Liver (tissue), 9 donors: ENCODE data around the gene OXCT1. TPM values are rescaled to one million over a fixed set of nuclear protein-coding genes. Genes with fewer than 3 reads are reported as not detected.
"Not testable (repeated sequence)": the region's sequence is repeated elsewhere in the genome, so short reads cannot be mapped to it uniquely, and the experiment has no call there.

Experiments used
- DNase-seq: peaks from one replicate; pipeline ENCODE4 v3.0.0-alpha.2; 2017; ENCODE audit warnings: low spot score
- H3K27ac ChIP-seq, 2 donors: one replicate each; pipeline ENCODE4 v1.7.0; 2013; ENCODE audit warnings: inconsistent platforms in 2 of 2, low read length in 2 of 2, control low read depth in 1 of 2, low read depth in 1 of 2, mild to moderate bottlenecking in 1 of 2
- H3K27me3 ChIP-seq, 4 donors: one replicate each; pipeline versions ENCODE4 v1.6.1 to v1.7.0; 2013; ENCODE audit warnings: low read length in 3 of 4, inconsistent platforms in 1 of 4, mild to moderate bottlenecking in 1 of 4, moderate library complexity in 1 of 4; ENCODE audit not compliant: control insufficient read depth in 4 of 4, insufficient read depth in 4 of 4
- H3K36me3 ChIP-seq, 4 donors: one replicate each; pipeline versions ENCODE4 v1.6.1 to v1.7.0; 2013; ENCODE audit warnings: low read length in 3 of 4, mild to moderate bottlenecking in 3 of 4, low read depth in 1 of 4, moderate library complexity in 1 of 4; ENCODE audit not compliant: control insufficient read depth in 4 of 4, insufficient read depth in 3 of 4
- H3K4me1 ChIP-seq, 4 donors: one replicate each; pipeline versions ENCODE4 v1.6.1 to v1.7.0; 2013; ENCODE audit warnings: low read length in 3 of 4, mild to moderate bottlenecking in 3 of 4, moderate library complexity in 1 of 4; ENCODE audit not compliant: control insufficient read depth in 4 of 4, insufficient read depth in 4 of 4
- H3K4me3 ChIP-seq, 3 donors: one replicate each; pipeline versions ENCODE4 v1.6.1 to v1.7.0; 2013; ENCODE audit warnings: low read length in 3 of 3, control low read depth in 1 of 3, low read depth in 1 of 3, mild to moderate bottlenecking in 1 of 3
- H3K9ac ChIP-seq, 2 donors: one replicate each; pipeline ENCODE4 v1.7.0; 2013; ENCODE audit warnings: low read length in 2 of 2, mild to moderate bottlenecking in 2 of 2, moderate library complexity in 2 of 2, control low read depth in 1 of 2, low read depth in 1 of 2
- H3K9me3 ChIP-seq, 4 donors: one replicate each; pipeline versions ENCODE4 v1.6.1 to v1.7.0; 2013; ENCODE audit warnings: low read length in 3 of 4; ENCODE audit not compliant: control insufficient read depth in 4 of 4
- CTCF ChIP-seq: fragments of 150-350 bp; IDR thresholded peaks from 2 replicates; pipeline ENCODE4 v1.5.1; 2017; ENCODE audit warnings: improper control_type of control experiment, low read depth, low read length; ENCODE audit not compliant: missing input control
- EGR1 ChIP-seq, 2 donors: IDR thresholded peaks; 2 replicates each; pipeline ENCODE4 v1.6.1; 2016 to 2018; ENCODE audit warnings: antibody characterized with exemption in 2 of 2, low read depth in 2 of 2
- FOXA1 ChIP-seq: IDR thresholded peaks from 2 replicates; pipeline ENCODE4 v1.6.1; 2016; ENCODE audit warnings: antibody characterized with exemption
- GABPA ChIP-seq, 2 donors: IDR thresholded peaks in 1 of 2; conservative IDR thresholded peaks in 1 of 2; 2 replicates each; pipeline ENCODE4 v1.6.1; 2016; ENCODE audit warnings: antibody characterized with exemption in 2 of 2, mild to moderate bottlenecking in 1 of 2, moderate library complexity in 1 of 2
- HNF4A ChIP-seq, 2 donors: conservative IDR thresholded peaks; 2 replicates each; pipeline ENCODE4 v1.6.1; 2016; ENCODE audit warnings: antibody characterized with exemption in 2 of 2, mild to moderate bottlenecking in 2 of 2
- HNF4G ChIP-seq: IDR thresholded peaks from 2 replicates; pipeline ENCODE4 v1.6.1; 2016; ENCODE audit warnings: antibody characterized with exemption
- MAX ChIP-seq: IDR thresholded peaks from 2 replicates; pipeline ENCODE4 v1.6.1; 2016; ENCODE audit warnings: antibody characterized with exemption
- NR2F2 ChIP-seq: IDR thresholded peaks from 2 replicates; pipeline ENCODE4 v1.6.1; 2016; ENCODE audit warnings: antibody characterized with exemption
- RAD21 ChIP-seq, 2 donors: IDR thresholded peaks; 2 replicates each; pipeline ENCODE4 v1.6.1; 2016; ENCODE audit warnings: antibody characterized with exemption in 2 of 2, mild to moderate bottlenecking in 2 of 2
- REST ChIP-seq: IDR thresholded peaks from 2 replicates; pipeline ENCODE4 v1.6.1; 2016; ENCODE audit warnings: antibody characterized with exemption, mild to moderate bottlenecking
- RXRA ChIP-seq, 2 donors: IDR thresholded peaks; 2 replicates each; pipeline ENCODE4 v1.6.1; 2017 to 2018; ENCODE audit warnings: antibody characterized with exemption in 2 of 2, mild to moderate bottlenecking in 1 of 2
- SP1 ChIP-seq: IDR thresholded peaks from 2 replicates; pipeline ENCODE4 v1.6.1; 2018; ENCODE audit warnings: antibody characterized with exemption, mild to moderate bottlenecking
- TAF1 ChIP-seq: conservative IDR thresholded peaks from 2 replicates; pipeline ENCODE4 v1.6.1; 2016; ENCODE audit warnings: antibody characterized with exemption, mild to moderate bottlenecking
- YY1 ChIP-seq: IDR thresholded peaks from 2 replicates; pipeline ENCODE4 v1.6.1; 2016; ENCODE audit warnings: antibody characterized with exemption, mild to moderate bottlenecking
- ZBTB33 ChIP-seq: IDR thresholded peaks from 2 replicates; pipeline ENCODE4 v1.6.1; 2016; ENCODE audit warnings: antibody characterized with exemption
- WGBS: extraction: QIAGEN DNeasy Blood & Tissue Kit; methylation state at CpG from one replicate; pipeline ENCODE4 v1.1.7; 2013; 5-methylcytosine and 5-hydroxymethylcytosine counted together
- polyA plus RNA-seq, 2 donors: library from polyadenylated mRNA; stranded (reverse) in 1 of 2; unstranded in 1 of 2; fragments of 200-250 nt in 1 of 2; fragments of >200 nt in 1 of 2; fragmentation: Nextera tagmentation in 1 of 2; extraction: Ambion mirVana in 1 of 2; gene quantifications; one replicate each; pipeline versions ENCODE4 v1.2.1 to v1.2.3, GENCODE V29; 2013 to 2015
- total RNA-seq, 2 donors: library from RNA; depleted of rRNA; stranded (reverse); fragments of >200 nt; gene quantifications; one replicate each; pipeline ENCODE4 v1.2.3, GENCODE V29; 2014
- TF ChIP-seq, protein P1 (sequence below): IDR thresholded peaks from 2 replicates; pipeline ENCODE4 v1.6.1; 2016; ENCODE audit warnings: antibody characterized with exemption
- donor health status: healthy.
- donor health status: healthy.
- donor health status: healthy.
- donor health status: healthy.
- donor health status: healthy.

The OXCT1 gene
- total and polyA plus RNA-seq, 4 donors = 0.72 to 10.7 (median 1.1) TPM

GRCh38 chr5:41735213-41735612, 135.0 kb downstream of the OXCT1 start:
- no peak for DNase-seq
- no peak for TF ChIP-seq YY1
- TF ChIP-seq EGR1 (IDR thresholded peaks at IDR 0.05; ENCODE audit: low read depth in 2 of 2) = no peak
- TF ChIP-seq GABPA (IDR thresholded peaks at IDR 0.05 in 1 of 2, conservative IDR thresholded peaks at IDR 0.05 in 1 of 2) = no peak
- TF ChIP-seq TAF1 = no peak
- no peak for TF ChIP-seq FOXA1
- no peak for TF ChIP-seq SP1
- no peak for TF ChIP-seq HNF4G
- Histone ChIP-seq H3K27ac (no peak overlapping the region), H3K4me1 (no peaks in the 10 kb centered on the region), H3K36me3 (no peaks in the 10 kb centered on the region), H3K27me3 (no peaks in the 10 kb centered on the region), H3K4me3 (no peak overlapping the region), H3K9me3 (no peaks in the 10 kb centered on the region), H3K9ac (no peak overlapping the region)

- not testable (repeated sequence) for H3K4me1 ChIP-seq, H3K9ac ChIP-seq, H3K36me3 ChIP-seq, H3K27ac ChIP-seq, H3K4me3 ChIP-seq, H3K9me3 ChIP-seq, H3K27me3 ChIP-seq, DNase-seq
- 95% methylated on average over 5 of the region's 5 CpGs for WGBS
Observed at GRCh38 chr5:41729381-41729780, 140.8 kb downstream of the OXCT1 start.

GRCh38 chr5:41728281-41728680, 141.9 kb downstream of the OXCT1 start:
- H3K9ac ChIP-seq = no peak overlapping the region
- H3K27me3 ChIP-seq = no peaks in the 10 kb centered on the region
- no peak overlapping the region for H3K27ac ChIP-seq
- 89% methylated on average over 4 of the region's 4 CpGs for WGBS
- DNase-seq = no peak
- no peaks in the 10 kb centered on the region for H3K4me1 ChIP-seq
- no peak for TF ChIP-seq EGR1 (IDR thresholded peaks at IDR 0.05; ENCODE audit: low read depth in 2 of 2)
- no peak for TF ChIP-seq ZBTB33
- TF ChIP-seq HNF4A (conservative IDR thresholded peaks at IDR 0.05) = no peak
- TF ChIP-seq NR2F2 = no peak
- TF ChIP-seq FOXA1 = no peak
- TF ChIP-seq MAX = no peak
- TF ChIP-seq RAD21 (IDR thresholded peaks at IDR 0.05) = no peak
- TF ChIP-seq SP1 = no peak
- no peaks in the 10 kb centered on the region for H3K36me3 ChIP-seq
- no peak overlapping the region for H3K4me3 ChIP-seq
- H3K9me3 ChIP-seq = no peaks in the 10 kb centered on the region

GRCh38 chr5:41722359-41722950, 147.8 kb downstream of the OXCT1 start:
- H3K27ac ChIP-seq = no peak overlapping the region
- DNase-seq = no peak
- H3K4me3 ChIP-seq = no peak overlapping the region
- 74% methylated on average over 3 of the region's 3 CpGs for WGBS
- no peaks in the 10 kb centered on the region for H3K9me3 ChIP-seq
- H3K9ac ChIP-seq = no peak overlapping the region
- no peaks in the 10 kb centered on the region for H3K27me3 ChIP-seq
- no peaks in the 10 kb centered on the region for H3K36me3 ChIP-seq
- no peaks in the 10 kb centered on the region for H3K4me1 ChIP-seq
- no peak for TF ChIP-seq REST
- no peak for TF ChIP-seq YY1
- TF ChIP-seq RXRA (IDR thresholded peaks at IDR 0.05) = no peak
- TF ChIP-seq, protein P1, sequence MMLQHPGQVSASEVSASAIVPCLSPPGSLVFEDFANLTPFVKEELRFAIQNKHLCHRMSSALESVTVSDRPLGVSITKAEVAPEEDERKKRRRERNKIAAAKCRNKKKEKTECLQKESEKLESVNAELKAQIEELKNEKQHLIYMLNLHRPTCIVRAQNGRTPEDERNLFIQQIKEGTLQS = no peak
- no peak for TF ChIP-seq CTCF
- no peak for TF ChIP-seq MAX
- TF ChIP-seq TAF1 = no peak
- TF ChIP-seq RAD21 (IDR thresholded peaks at IDR 0.05) = no peak
- no peak for TF ChIP-seq GABPA (IDR thresholded peaks at IDR 0.05 in 1 of 2, conservative IDR thresholded peaks at IDR 0.05 in 1 of 2)
